IMR-90 (cell line): ENCODE results near the gene DPH6. TPM values are rescaled to one million over a fixed set of nuclear protein-coding genes. Genes with fewer than 3 reads are reported as not detected.
A peak's percentile ranks its signal among the peaks of the same experiment; 100 is the strongest.

Source experiments
- ATAC-seq: fragments of 200-7000 bp; cut with Tn5 transposase; 2 replicates; pipeline ENCODE4 v1.9.1; 2020; ENCODE audit warnings: low read depth, mild to moderate bottlenecking, moderate library complexity
- BruUV-seq: library from RNA; stranded (reverse); fragments of 400-500 nt; replicated peaks from 2 replicates; lab custom pipeline; 2021; lab: Mats Ljungman, UMichigan
- CTCF ChIA-PET: fragments of 300-600 bp; formaldehyde crosslinking; extraction: SDS; loops from one replicate; lab custom pipeline; 2021; ENCODE audit warnings: antibody characterized with exemption; lab: Yijun Ruan, JAX
- POLR2A ChIA-PET: fragments of 300-600 bp; sonication (Branson Sonifier 250); formaldehyde crosslinking; loops from one replicate; lab custom pipeline; 2022; ENCODE audit warnings: antibody characterized with exemption; ENCODE audit not compliant: unreplicated experiment; lab: Charles Lee
- DNase-seq: peaks from one replicate; pipeline ENCODE4 v3.0.0; 2013
- H2AFZ ChIP-seq: replicated peaks from 2 replicates; pipeline ENCODE3; 2013; ENCODE audit warnings: low read length, mild to moderate bottlenecking; ENCODE audit not compliant: poor library complexity
- H2AK5ac ChIP-seq: 2 replicates; pipeline ENCODE4 v1.6.1; 2013; ENCODE audit warnings: low read depth, low read length, inconsistent platforms
- H2AK9ac ChIP-seq: replicated peaks from 2 replicates; pipeline ENCODE3; 2013; ENCODE audit warnings: mild to moderate bottlenecking, low read depth, low read length, moderate library complexity; ENCODE audit not compliant: poor library complexity
- H2BK120ac ChIP-seq: 2 replicates; pipeline ENCODE4 v1.6.1; 2013; ENCODE audit warnings: low read depth, low read length, inconsistent platforms
- H2BK15ac ChIP-seq: 3 replicates; pipeline ENCODE4 v1.6.1; 2013; ENCODE audit warnings: low read depth, low read length, inconsistent platforms
- H2BK20ac ChIP-seq: 2 replicates; pipeline ENCODE4 v1.6.1; 2013; ENCODE audit warnings: low read depth, mild to moderate bottlenecking, inconsistent platforms, low read length, moderate library complexity
- H2BK5ac ChIP-seq: 2 replicates; pipeline ENCODE4 v1.6.1; 2013; ENCODE audit warnings: mild to moderate bottlenecking, low read depth, low read length, inconsistent platforms; ENCODE audit not compliant: poor library complexity, severe bottlenecking
- H3K14ac ChIP-seq: replicated peaks from 2 replicates; pipeline ENCODE4 v1.6.1; 2013; ENCODE audit warnings: low read depth, low read length, inconsistent platforms
- H3K18ac ChIP-seq: 2 replicates; pipeline ENCODE4 v1.6.1; 2013; ENCODE audit warnings: low read depth, low read length, control low read depth
- H3K23ac ChIP-seq: 2 replicates; pipeline ENCODE4 v1.6.1; 2013; ENCODE audit warnings: low read depth, low read length, inconsistent platforms
- H3K27ac ChIP-seq: 2 replicates; pipeline ENCODE4 v1.5.1; 2013; ENCODE audit warnings: mild to moderate bottlenecking, control low read depth, low read length; ENCODE audit not compliant: insufficient read depth
- H3K27me3 ChIP-seq: 2 replicates; pipeline ENCODE4 v1.6.1; 2013; ENCODE audit warnings: low read length; ENCODE audit not compliant: control insufficient read depth, insufficient read depth
- H3K36me3 ChIP-seq: 2 replicates; pipeline ENCODE4 v1.6.1; 2013; ENCODE audit warnings: low read length, mixed read lengths; ENCODE audit not compliant: control insufficient read depth, insufficient read depth
- H3K4ac ChIP-seq: 2 replicates; pipeline ENCODE4 v1.6.1; 2013; ENCODE audit warnings: low read depth, low read length, inconsistent platforms
- H3K4me1 ChIP-seq: 2 replicates; pipeline ENCODE4 v1.6.1; 2013; ENCODE audit warnings: low read length, mixed read lengths; ENCODE audit not compliant: control insufficient read depth, insufficient read depth
- H3K4me2 ChIP-seq: 2 replicates; pipeline ENCODE4 v1.6.1; 2013; ENCODE audit warnings: low read depth, mild to moderate bottlenecking, control low read depth, low read length, moderate library complexity
- H3K4me3 ChIP-seq: 2 replicates; pipeline ENCODE4 v1.5.1; 2013; ENCODE audit warnings: low read depth, mild to moderate bottlenecking, control low read depth, low read length, moderate library complexity; ENCODE audit not compliant: insufficient read depth
- H3K56ac ChIP-seq: 2 replicates; pipeline ENCODE4 v1.6.1; 2013; ENCODE audit warnings: low read length, inconsistent platforms; ENCODE audit not compliant: insufficient read depth; ENCODE audit errors: extremely low read depth
- H3K79me1 ChIP-seq, 2 experiments: 2 replicates each; pipeline ENCODE4 v1.6.1; 2013; ENCODE audit warnings: low read length in 2 of 2, inconsistent platforms in 1 of 2, low read depth in 1 of 2
- H3K9ac ChIP-seq: 2 replicates; pipeline ENCODE4 v1.6.1; 2013; ENCODE audit warnings: low read depth, low read length, control low read depth
- H3K9me1 ChIP-seq: 2 replicates; pipeline ENCODE4 v1.6.1; 2013; ENCODE audit warnings: low read length, inconsistent platforms; ENCODE audit not compliant: insufficient read depth
- H3K9me3 ChIP-seq: 2 replicates; pipeline ENCODE4 v1.6.1; 2013; ENCODE audit warnings: low read length; ENCODE audit not compliant: control insufficient read depth, insufficient read depth
- H4K20me1 ChIP-seq: 2 replicates; pipeline ENCODE4 v1.6.1; 2013; ENCODE audit warnings: low read length, inconsistent platforms; ENCODE audit not compliant: insufficient read depth
- H4K5ac ChIP-seq: 2 replicates; pipeline ENCODE4 v1.6.1; 2013; ENCODE audit warnings: mild to moderate bottlenecking, low read depth, low read length, control low read depth
- H4K8ac ChIP-seq, 2 experiments: 2 replicates each; pipeline ENCODE4 v1.6.1; 2013; ENCODE audit warnings: low read depth in 2 of 2, low read length in 2 of 2, control low read depth in 1 of 2, inconsistent platforms in 1 of 2
- H4K91ac ChIP-seq: 2 replicates; pipeline ENCODE4 v1.6.1; 2013; ENCODE audit warnings: low read depth, low read length, inconsistent platforms; ENCODE audit not compliant: insufficient read depth
- FOS ChIP-seq: fragments of 150-350 bp; IDR thresholded peaks from 2 replicates; pipeline ENCODE4 v1.6.1; 2016; ENCODE audit warnings: low read depth, low read length
- MAZ ChIP-seq: IDR thresholded peaks from 2 replicates; pipeline ENCODE4 v1.6.1; 2012; ENCODE audit warnings: low read depth, mild to moderate bottlenecking, low read length, improper control_type of control experiment, moderate library complexity, borderline replicate concordance
- NFE2L2 ChIP-seq: fragments of 150-350 bp; IDR thresholded peaks from 2 replicates; pipeline ENCODE4 v1.6.1; 2016; ENCODE audit warnings: low read depth, mild to moderate bottlenecking, low read length
- SMC3 ChIP-seq: fragments of 150-350 bp; IDR thresholded peaks from 2 replicates; pipeline ENCODE4 v1.6.1; 2016; ENCODE audit warnings: low read depth, mild to moderate bottlenecking, antibody characterized with exemption, low read length, moderate library complexity
- WGBS, 2 experiments: methylation state at CpG; one replicate each; pipeline versions ENCODE4 v1.1.5 to v1.1.7; 2013; ENCODE audit warnings: missing lambda C conversion rate in 2 of 2; ENCODE audit not compliant: insufficient read length in 1 of 2; ENCODE audit errors: extremely low coverage in 2 of 2; 5-methylcytosine and 5-hydroxymethylcytosine counted together
- dilution Hi-C: fragments of 300-500 bp; cut with HindIII; formaldehyde crosslinking; loops from one replicate; pipeline ENCODE4 v1.14.3; 2018; ENCODE audit warnings: low sequenced_read_pairs; ENCODE audit not compliant: unreplicated experiment
- in situ Hi-C: fragments of 300-500 bp; cut with MboI; formaldehyde crosslinking; loops from 3 replicates; pipeline ENCODE4 v1.14.3; 2019; ENCODE audit warnings: low sequenced_read_pairs, inconsistent platforms, mixed read lengths
- intact Hi-C: fragments of 100-400 bp; cut with micrococcal nuclease; formaldehyde crosslinking; loops from 2 replicates; pipeline ENCODE4 v1.10.0; 2022
- polyA plus RNA-seq, 3 experiments: library from polyadenylated mRNA; depleted of rRNA; stranded (reverse); fragments of >200 nt; gene quantifications; 2 replicates each; pipeline ENCODE4 v1.2.3, GENCODE V29; 2012; ENCODE audit warnings: low replicate concordance in 1 of 3
- total RNA-seq: library from RNA; depleted of rRNA; stranded (reverse); fragments of >200 nt; gene quantifications from 2 replicates; pipeline ENCODE4 v1.2.3, GENCODE V29; 2012
- TF ChIP-seq, protein P1 (sequence below): fragments of 150-350 bp; IDR thresholded peaks from 2 replicates; pipeline ENCODE4 v1.6.1; 2016; ENCODE audit warnings: low read depth, mild to moderate bottlenecking, low read length, moderate library complexity, borderline replicate concordance

DPH6 gene
- total and polyA plus RNA-seq, 2 of the 4 experiments (the other 2 are of a cell fraction), result 6.1 to 8.1 TPM

DNA sequence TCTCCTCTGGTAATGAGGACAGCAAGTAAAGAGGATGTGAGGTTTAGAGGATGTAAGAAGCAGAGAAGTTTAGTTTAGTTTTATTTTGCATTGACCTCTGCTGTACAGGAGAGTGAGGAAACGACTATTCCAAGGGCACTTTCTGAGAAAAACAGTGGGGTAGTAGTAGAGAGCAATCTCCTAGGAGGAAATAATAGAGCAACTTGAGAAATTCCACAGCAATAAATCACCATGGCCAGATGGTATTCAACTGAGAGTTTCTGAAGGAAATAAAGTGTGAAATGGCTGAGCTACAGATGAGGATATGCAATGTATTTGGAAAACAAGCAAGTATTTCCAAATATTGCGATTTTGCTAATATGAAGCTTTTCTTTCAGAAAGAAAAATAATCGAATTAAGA is 118.9 kb downstream of the DPH6 start:
- no peaks in the 10 kb centered on the region for H3K27me3 ChIP-seq
- H3K4ac ChIP-seq, result no peak overlapping the region; the same call in 1 of the 2 replicates
- H2AK9ac ChIP-seq, result no peak overlapping the region
- TF ChIP-seq FOS (no peak), NFE2L2 (no peak), MAZ (no peak), SMC3 (no peak)
- TF ChIP-seq, protein P1, sequence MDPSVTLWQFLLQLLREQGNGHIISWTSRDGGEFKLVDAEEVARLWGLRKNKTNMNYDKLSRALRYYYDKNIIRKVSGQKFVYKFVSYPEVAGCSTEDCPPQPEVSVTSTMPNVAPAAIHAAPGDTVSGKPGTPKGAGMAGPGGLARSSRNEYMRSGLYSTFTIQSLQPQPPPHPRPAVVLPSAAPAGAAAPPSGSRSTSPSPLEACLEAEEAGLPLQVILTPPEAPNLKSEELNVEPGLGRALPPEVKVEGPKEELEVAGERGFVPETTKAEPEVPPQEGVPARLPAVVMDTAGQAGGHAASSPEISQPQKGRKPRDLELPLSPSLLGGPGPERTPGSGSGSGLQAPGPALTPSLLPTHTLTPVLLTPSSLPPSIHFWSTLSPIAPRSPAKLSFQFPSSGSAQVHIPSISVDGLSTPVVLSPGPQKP, result no peak
- in situ Hi-C loops, result no loop called here
- no CpG with 5 or more reads among the region's 3 CpGs for WGBS, 2 experiments
- dilution Hi-C loops, result no loop called here
- no peak overlapping the region; the same call in 2 of the 3 replicates for H2BK15ac ChIP-seq
- ChIA-PET POLR2A (interaction anchor here (0.5 kb wide), 1 partner anchor 376 kb away, joined by 6 read pairs; no protein-coding TSS in a partner anchor), CTCF (interaction anchor here (1.2 kb wide), 1 partner anchor 17 kb away, joined by 4 read pairs; no protein-coding TSS in a partner anchor)
- BruUV-seq, result no TSS peak
- no peak overlapping the region for H2AFZ ChIP-seq
- no peak overlapping the region for H4K5ac ChIP-seq
- peak overlapping the region; percentile 72; the same call in 1 of the 2 replicates for H2BK120ac ChIP-seq
- no peaks in the 10 kb centered on the region for H3K9me1 ChIP-seq
- H3K79me1 ChIP-seq, result no peaks in the 10 kb centered on the region
- H3K4me3 ChIP-seq, result no peak overlapping the region
- H3K9me3 ChIP-seq, result no peaks in the 10 kb centered on the region
- H4K91ac ChIP-seq, result no peak overlapping the region
- H3K9ac ChIP-seq, result no peak overlapping the region
- no peak overlapping the region for H4K8ac ChIP-seq
- peak overlapping the region; percentile 71; the same call in 1 of the 2 replicates for H2BK20ac ChIP-seq
- H3K4me1 ChIP-seq, result peaks cover 2% of the 10 kb centered on the region
- peak overlapping the region; percentile 85 for H2BK5ac ChIP-seq
- peak overlapping the region; percentile 60; the same call in 1 of the 2 replicates for H3K4me2 ChIP-seq
- peak; percentile 72 for ATAC-seq
- H3K56ac ChIP-seq, result no peak overlapping the region
- H4K20me1 ChIP-seq, result no peaks in the 10 kb centered on the region
- no peak overlapping the region; the same call in 1 of the 2 replicates for H3K23ac ChIP-seq
- no peak overlapping the region for H3K27ac ChIP-seq
- intact Hi-C loops, result no loop called here
- no peak overlapping the region for H2AK5ac ChIP-seq
- H3K36me3 ChIP-seq, result no peaks in the 10 kb centered on the region
- peak; percentile 77 for DNase-seq
- H3K18ac ChIP-seq, result peak overlapping the region; percentile 97; the same call in 1 of the 2 replicates
- H3K14ac ChIP-seq, result peak overlapping the region; percentile 91
